GM12865 (cell line): ENCODE results near the gene CTNNA3.

Experiments used
- DNase-seq: peaks from one replicate; pipeline ENCODE4 v3.0.0; 2010; ENCODE audit warnings: low read depth
- H3K4me3 ChIP-seq: 2 replicates; pipeline ENCODE4 v1.5.1; 2011; ENCODE audit warnings: mild to moderate bottlenecking, low read depth, low read length, control low read depth
- TF ChIP-seq, protein P1 (sequence below): IDR thresholded peaks from 2 replicates; pipeline ENCODE4 v1.5.1; 2011; ENCODE audit warnings: low read length, control low read depth, low read depth, inconsistent platforms; ENCODE audit not compliant: insufficient read depth; ENCODE audit errors: missing control alignments

CTNNA3 gene

DNA sequence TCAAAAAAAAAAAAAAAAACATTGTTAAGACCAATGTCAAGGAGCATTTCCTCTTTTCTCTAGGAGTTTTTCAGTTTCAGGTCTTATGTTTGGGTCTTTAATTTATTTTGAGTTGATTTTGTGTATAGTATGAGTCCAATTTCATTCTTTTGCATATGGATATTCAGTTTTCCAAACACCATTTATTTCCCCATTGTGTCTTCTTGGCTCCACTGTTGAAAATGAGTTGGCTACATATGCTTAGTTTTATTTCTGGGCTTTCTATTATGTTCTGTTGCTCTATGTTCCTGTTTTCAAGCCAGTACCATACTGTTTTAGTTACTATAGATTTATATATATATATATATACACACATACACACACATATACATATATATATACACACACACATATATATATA, 1506.7 kb downstream of the CTNNA3 start:
- TF ChIP-seq, protein P1, sequence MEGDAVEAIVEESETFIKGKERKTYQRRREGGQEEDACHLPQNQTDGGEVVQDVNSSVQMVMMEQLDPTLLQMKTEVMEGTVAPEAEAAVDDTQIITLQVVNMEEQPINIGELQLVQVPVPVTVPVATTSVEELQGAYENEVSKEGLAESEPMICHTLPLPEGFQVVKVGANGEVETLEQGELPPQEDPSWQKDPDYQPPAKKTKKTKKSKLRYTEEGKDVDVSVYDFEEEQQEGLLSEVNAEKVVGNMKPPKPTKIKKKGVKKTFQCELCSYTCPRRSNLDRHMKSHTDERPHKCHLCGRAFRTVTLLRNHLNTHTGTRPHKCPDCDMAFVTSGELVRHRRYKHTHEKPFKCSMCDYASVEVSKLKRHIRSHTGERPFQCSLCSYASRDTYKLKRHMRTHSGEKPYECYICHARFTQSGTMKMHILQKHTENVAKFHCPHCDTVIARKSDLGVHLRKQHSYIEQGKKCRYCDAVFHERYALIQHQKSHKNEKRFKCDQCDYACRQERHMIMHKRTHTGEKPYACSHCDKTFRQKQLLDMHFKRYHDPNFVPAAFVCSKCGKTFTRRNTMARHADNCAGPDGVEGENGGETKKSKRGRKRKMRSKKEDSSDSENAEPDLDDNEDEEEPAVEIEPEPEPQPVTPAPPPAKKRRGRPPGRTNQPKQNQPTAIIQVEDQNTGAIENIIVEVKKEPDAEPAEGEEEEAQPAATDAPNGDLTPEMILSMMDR: no peak
- no peak overlapping the region for H3K4me3 ChIP-seq
- DNase-seq: no peak

DNA sequence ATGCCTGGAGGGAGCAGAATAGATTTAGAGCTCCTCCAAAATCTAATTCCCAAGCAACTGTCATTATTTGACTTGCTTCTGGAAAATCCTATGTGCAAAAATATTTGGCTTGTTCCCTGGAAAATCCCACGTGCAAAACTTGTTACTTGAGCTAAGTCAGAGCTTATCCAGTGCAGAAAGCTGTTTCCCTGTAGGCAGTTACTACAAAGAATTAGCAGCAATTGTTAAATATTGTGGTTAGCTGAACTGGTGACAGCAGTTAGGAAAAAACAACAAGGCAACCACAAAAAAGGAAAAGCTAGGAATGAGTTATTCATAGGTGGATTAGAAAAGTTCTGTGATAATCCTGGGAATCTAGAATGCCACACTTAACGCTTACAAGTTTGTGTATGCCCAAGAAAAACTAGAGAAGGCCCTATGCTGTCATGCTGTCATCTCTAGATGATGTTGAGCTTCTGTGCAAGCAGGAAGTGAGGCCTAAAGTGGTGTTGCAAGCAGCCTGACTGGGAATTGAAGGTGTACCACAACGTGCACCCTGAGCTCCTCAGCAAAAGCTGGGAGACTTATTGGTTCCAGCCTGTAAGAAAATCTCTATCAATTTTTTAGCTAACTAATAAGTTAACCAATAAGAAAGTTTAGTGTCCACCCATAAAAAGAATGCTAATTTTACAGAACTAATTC, 1508.8 kb downstream of the CTNNA3 start:
- TF ChIP-seq, protein P1: no peak
- no peak for DNase-seq
- no peak overlapping the region for H3K4me3 ChIP-seq

DNA sequence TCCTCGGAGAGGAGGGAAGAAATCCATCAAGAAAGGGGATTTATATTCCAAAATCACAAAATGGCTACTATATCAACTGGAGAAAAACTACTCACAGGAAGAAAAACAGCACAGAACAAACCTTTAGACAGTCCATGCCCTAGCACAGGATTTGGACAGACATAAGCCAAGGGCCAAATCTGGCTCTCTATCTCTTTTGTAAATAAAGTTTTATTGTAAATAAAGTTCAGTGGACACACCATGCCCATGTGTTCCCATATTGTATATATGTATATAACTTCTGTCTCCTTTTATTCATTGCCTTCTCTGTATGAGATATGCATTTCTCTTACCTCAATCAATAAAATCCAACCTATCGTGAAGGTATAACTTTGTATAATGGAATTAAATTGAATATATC, 1513.0 kb downstream of the CTNNA3 start:
- no peak for DNase-seq
- TF ChIP-seq, protein P1: no peak
- H3K4me3 ChIP-seq: no peak overlapping the region

DNA sequence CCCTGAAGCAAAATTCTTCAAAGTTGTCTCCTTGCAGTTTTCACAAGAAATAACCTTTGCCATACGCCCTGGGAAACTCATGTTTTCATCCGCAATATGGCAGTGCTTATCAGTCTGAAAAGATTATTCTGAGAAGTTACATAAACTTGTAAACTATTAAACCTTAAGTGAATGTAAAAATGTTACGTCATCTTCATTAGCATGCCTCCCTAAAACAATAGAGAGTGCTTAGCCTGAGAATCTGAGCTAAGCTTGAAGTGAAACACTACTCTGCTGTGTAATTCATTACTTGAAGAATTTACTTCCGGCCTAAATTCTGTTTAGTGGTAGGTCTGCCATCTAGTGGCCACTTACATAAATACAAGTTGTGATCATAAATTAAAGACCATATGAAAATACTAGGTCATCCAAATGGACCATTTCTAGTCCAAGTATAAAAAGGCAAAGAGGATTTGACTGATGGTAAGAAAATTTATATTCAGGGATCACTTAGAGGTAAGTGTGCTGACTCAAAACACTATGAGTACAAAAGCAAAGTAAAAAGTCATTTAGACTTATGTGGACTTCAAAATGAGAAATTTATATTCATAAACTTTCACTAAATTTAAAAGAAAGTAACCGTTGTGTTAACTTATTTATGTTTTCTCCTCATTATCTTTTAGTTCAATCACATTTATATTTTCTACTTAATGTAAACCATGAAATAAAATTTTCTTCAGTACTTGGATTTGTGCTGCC, 1515.2 kb downstream of the CTNNA3 start:
- DNase-seq: peak; percentile 74
- no peak overlapping the region for H3K4me3 ChIP-seq
- TF ChIP-seq, protein P1: peak; percentile 43

DNA sequence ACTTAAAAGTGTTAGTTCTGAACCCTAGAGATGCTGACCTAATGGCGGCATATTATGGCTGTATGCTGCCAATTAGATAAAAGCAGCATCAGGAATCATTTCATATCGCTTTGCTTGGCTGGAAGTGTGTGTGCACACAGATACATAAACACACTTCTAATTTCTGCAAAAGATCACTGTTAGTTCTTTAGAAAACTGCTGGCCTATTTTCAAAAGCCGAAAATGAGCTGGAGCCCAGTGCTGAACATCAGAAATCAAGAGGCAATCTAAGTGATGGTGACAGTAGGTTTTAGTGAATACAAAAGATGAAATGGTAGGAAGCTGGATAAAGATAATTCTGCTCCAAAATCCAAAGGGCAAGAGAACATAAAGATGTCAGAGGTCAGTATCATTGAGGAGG, 1516.0 kb downstream of the CTNNA3 start:
- no peak overlapping the region for H3K4me3 ChIP-seq
- TF ChIP-seq, protein P1: no peak
- no peak for DNase-seq

DNA sequence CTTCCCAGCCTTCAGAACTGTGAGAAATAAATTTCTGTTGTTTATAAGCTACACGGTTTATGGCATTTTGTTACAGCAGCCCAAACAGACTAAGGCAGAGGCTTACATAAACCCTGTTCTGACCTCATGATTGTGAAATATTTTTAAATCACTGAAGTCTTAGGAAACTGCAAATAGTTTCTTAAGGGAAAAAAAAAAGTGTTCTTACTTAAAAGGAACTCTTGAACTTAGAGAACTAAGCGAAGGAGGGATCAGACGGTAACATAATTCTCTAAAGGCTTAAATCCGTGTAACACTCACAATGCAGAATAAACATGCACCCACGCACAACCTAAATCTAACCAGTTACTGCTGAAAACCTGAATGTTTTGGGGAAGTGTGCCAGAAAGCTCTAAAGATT, 1519.2 kb downstream of the CTNNA3 start:
- no peak overlapping the region for H3K4me3 ChIP-seq
- TF ChIP-seq, protein P1: no peak
- DNase-seq: no peak
